ENCODE results near the gene CACNA1F. TPM values are rescaled to one million over a fixed set of nuclear protein-coding genes. Genes with fewer than 3 reads are reported as not detected.

The CACNA1F gene
- polyA plus RNA-seq, 3 donors = 0.73 TPM; not detected in 2

DNA sequence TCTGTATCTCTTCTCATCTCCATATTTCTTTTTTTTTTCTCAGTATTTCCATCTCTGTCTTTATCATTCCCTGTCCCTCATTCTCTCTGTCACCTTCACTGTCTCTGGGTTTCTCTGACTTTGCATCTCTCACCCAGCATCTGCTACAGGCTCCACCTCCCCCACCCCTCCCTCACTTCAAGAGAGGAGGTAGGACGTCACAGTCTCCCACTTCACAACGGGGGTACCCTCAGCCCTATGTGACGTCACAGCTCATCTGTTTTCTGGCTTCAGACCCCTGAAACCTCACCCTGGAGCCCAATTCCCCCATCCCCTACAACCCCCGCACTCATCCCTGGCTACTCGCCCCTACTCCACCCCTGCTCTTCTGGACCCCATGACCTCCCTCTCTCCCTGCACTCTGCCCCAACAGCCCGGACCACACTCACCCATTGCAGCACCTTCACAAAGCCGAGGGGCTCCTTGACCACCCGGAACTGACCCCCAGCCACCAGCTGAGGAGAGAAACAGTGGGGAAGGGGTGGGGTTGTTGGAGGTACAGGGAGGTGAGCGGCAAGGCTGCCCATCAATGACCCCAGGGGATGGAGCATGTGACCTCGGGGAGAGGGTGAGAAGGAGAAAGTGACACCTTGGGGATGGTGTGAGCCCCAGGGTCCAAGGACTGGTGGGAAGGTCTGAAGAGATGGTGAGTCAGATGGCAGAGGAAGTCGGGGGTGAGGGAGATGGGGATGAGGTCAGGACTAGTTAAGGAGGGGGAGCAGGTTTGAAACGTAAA, 34.4 kb downstream of the CACNA1F start:
- Mint-ChIP-seq H3K4me3 (peak overlapping the region in 1 of 2 donors; percentile 70), H3K27ac (peak overlapping the region in 1 of 7 donors; percentile 41), H3K9me3 (no peaks in the 10 kb centered on the region), H3K36me3 (peaks cover 0 to 2% of the 10 kb centered on the region in 2 donors), H3K4me1 (peaks cover 10% of the 10 kb centered on the region), H3K27me3 (ENCODE audit: low read depth in 3 of 3) (peaks cover 9 to 22% (median 13%) of the 10 kb centered on the region in 3 donors)
- H3K79me2 ChIP-seq (ENCODE audit: insufficient read depth, low read length) = no peaks in the 10 kb centered on the region
- 63% methylated on average over 5 of the region's 12 CpGs for WGBS (ENCODE audit: insufficient coverage)
- peaks cover 0 to 13% of the 10 kb centered on the region in 2 donors for H3K27me3 ChIP-seq (ENCODE audit: control insufficient read depth in 2 of 2, insufficient read depth in 2 of 2, low read length in 2 of 2)
- peak in 1 of 3 donors; percentile 28 for DNase-seq
- H3K4me1 ChIP-seq (ENCODE audit: control insufficient read depth in 1 of 2, insufficient read depth in 2 of 2, low read length in 2 of 2) = peaks cover 10 to 11% of the 10 kb centered on the region in 2 donors
- H3K9me3 ChIP-seq (replicated peaks in 1 of 2; ENCODE audit: control insufficient read depth in 1 of 2, insufficient read depth in 1 of 2, low read length in 2 of 2) = no peaks in the 10 kb centered on the region
- no peak overlapping the region for H2AFZ ChIP-seq (ENCODE audit: insufficient read depth, low read depth, low read length, poor library complexity, severe bottlenecking)
- TF ChIP-seq, protein P1, sequence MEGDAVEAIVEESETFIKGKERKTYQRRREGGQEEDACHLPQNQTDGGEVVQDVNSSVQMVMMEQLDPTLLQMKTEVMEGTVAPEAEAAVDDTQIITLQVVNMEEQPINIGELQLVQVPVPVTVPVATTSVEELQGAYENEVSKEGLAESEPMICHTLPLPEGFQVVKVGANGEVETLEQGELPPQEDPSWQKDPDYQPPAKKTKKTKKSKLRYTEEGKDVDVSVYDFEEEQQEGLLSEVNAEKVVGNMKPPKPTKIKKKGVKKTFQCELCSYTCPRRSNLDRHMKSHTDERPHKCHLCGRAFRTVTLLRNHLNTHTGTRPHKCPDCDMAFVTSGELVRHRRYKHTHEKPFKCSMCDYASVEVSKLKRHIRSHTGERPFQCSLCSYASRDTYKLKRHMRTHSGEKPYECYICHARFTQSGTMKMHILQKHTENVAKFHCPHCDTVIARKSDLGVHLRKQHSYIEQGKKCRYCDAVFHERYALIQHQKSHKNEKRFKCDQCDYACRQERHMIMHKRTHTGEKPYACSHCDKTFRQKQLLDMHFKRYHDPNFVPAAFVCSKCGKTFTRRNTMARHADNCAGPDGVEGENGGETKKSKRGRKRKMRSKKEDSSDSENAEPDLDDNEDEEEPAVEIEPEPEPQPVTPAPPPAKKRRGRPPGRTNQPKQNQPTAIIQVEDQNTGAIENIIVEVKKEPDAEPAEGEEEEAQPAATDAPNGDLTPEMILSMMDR (IDR thresholded peaks at IDR 0.05) = no peak
- no peak overlapping the region for H3K27ac ChIP-seq (ENCODE audit: low read depth in 1 of 2, low read length in 2 of 2)
- H3K4me2 ChIP-seq (replicated peaks; ENCODE audit: extremely low read depth, low read length, poor library complexity, severe bottlenecking) = no peak overlapping the region
- H3K36me3 ChIP-seq (replicated peaks in 1 of 2; ENCODE audit: control insufficient read depth in 1 of 2, insufficient read depth in 2 of 2, low read length in 2 of 2) = no peaks in the 10 kb centered on the region
- H3K9ac ChIP-seq (ENCODE audit: insufficient read depth, low read length, poor library complexity, severe bottlenecking) = no peak overlapping the region
- no peak overlapping the region for H3K4me3 ChIP-seq (replicated peaks in 1 of 3; ENCODE audit: low read depth in 2 of 3, low read length in 3 of 3)
- intact Hi-C loops (cut with micrococcal nuclease) = no loop called here
- H4K20me1 ChIP-seq (ENCODE audit: insufficient read depth, low read length) = no peaks in the 10 kb centered on the region

DNA sequence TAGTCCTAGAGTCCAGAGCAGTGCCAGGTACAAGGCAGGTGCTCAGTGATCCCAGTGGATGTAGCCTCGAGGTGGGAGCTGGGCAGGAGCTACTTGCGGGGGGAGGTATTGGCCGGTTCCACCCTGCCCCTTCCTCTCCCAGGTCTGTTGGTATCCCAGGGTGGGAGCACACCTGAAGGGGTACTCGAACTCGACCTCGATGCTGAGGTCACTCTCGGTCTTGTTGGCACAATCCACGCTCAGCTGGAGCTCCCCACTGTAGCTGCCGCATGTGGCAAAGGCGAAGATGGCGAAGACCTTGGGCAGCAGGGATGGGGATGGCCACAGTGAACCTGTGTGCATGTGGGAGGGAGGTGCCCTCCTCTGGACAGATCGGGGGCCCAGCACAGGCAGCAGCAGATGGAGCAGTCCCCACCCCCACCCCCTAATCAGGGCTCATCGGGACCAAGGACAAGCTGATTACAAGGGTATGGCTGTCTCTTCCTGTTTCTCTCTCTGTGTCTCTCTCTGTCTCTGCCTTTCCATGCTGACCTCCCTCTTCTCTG, 35.5 kb downstream of the CACNA1F start:
- Histone ChIP-seq H3K27ac (ENCODE audit: low read depth in 1 of 2, low read length in 2 of 2) (no peak overlapping the region), H3K36me3 (replicated peaks in 1 of 2; ENCODE audit: control insufficient read depth in 1 of 2, insufficient read depth in 2 of 2, low read length in 2 of 2) (no peaks in the 10 kb centered on the region), H3K9ac (ENCODE audit: insufficient read depth, low read length, poor library complexity, severe bottlenecking) (no peak overlapping the region), H4K20me1 (ENCODE audit: insufficient read depth, low read length) (no peaks in the 10 kb centered on the region), H3K4me1 (ENCODE audit: control insufficient read depth in 1 of 2, insufficient read depth in 2 of 2, low read length in 2 of 2) (peaks cover 10 to 11% of the 10 kb centered on the region in 2 donors), H3K79me2 (ENCODE audit: insufficient read depth, low read length) (no peaks in the 10 kb centered on the region), H3K4me3 (replicated peaks in 1 of 3; ENCODE audit: low read depth in 2 of 3, low read length in 3 of 3) (no peak overlapping the region), H2AFZ (ENCODE audit: insufficient read depth, low read depth, low read length, poor library complexity, severe bottlenecking) (no peak overlapping the region), H3K27me3 (ENCODE audit: control insufficient read depth in 2 of 2, insufficient read depth in 2 of 2, low read length in 2 of 2) (peaks cover 0 to 13% of the 10 kb centered on the region in 2 donors), H3K9me3 (replicated peaks in 1 of 2; ENCODE audit: control insufficient read depth in 1 of 2, insufficient read depth in 1 of 2, low read length in 2 of 2) (no peaks in the 10 kb centered on the region), H3K4me2 (replicated peaks; ENCODE audit: extremely low read depth, low read length, poor library complexity, severe bottlenecking) (no peak overlapping the region)
- Mint-ChIP-seq H3K27me3 (ENCODE audit: low read depth in 3 of 3) (peaks cover 9 to 22% (median 14%) of the 10 kb centered on the region in 3 donors), H3K36me3 (peaks cover 0 to 2% of the 10 kb centered on the region in 2 donors), H3K9me3 (peaks cover 0 to 3% (median 0%) of the 10 kb centered on the region in 7 donors), H3K4me1 (peaks cover 10% of the 10 kb centered on the region), H3K4me3 (peak overlapping the region in 1 of 2 donors; percentile 22), H3K27ac (no peak overlapping the region)
- intact Hi-C loops (cut with micrococcal nuclease) = no loop called here
- TF ChIP-seq, protein P1 (IDR thresholded peaks at IDR 0.05) = no peak
- WGBS (ENCODE audit: insufficient coverage) = 92% methylated on average over 4 of the region's 13 CpGs
- DNase-seq = no peak
